Uterus (tissue), 2 donors: ENCODE results near the gene DYNC2H1.

Source experiments
- POLR2A ChIP-seq, 2 donors: fragments of 450-650 bp; IDR thresholded peaks; one replicate each; pipeline ENCODE4 v1.6.1; 2016; ENCODE audit warnings: antibody characterized with exemption in 2 of 2, mild to moderate bottlenecking in 1 of 2, moderate library complexity in 1 of 2
- TF ChIP-seq, protein P1 (sequence below), 4 experiments: fragments of 200-600 bp in 2 of 4; fragments of 450-650 bp in 2 of 4; sonication (generic) in 2 of 4; IDR thresholded peaks; one replicate each; pipeline ENCODE4 v1.5.1; 2016 to 2019; ENCODE audit warnings: antibody characterized with exemption in 4 of 4, mild to moderate bottlenecking in 2 of 4, moderate library complexity in 1 of 4

DNA sequence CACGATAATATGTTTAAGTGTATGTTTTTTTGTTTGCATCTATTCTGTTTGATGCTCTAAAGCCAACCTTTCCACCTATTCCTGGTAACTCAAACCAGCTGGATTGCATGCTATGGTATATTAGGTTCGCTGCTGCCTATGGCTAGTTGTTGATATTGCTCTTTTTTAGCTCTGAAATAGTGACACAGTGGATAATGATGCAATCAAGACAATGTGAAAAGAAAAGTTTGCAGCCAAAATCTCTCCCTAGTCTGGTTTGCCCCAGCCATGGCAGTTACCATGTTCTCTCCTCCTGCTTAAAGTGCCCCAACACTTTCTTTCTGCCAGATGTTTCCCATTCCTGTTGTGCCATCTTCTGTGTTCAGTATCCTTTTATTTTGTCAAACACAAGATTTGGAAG is 269.7 kb downstream of the DYNC2H1 start:
- TF ChIP-seq POLR2A (IDR thresholded peaks at IDR 0.05) = no peak
- TF ChIP-seq, protein P1, sequence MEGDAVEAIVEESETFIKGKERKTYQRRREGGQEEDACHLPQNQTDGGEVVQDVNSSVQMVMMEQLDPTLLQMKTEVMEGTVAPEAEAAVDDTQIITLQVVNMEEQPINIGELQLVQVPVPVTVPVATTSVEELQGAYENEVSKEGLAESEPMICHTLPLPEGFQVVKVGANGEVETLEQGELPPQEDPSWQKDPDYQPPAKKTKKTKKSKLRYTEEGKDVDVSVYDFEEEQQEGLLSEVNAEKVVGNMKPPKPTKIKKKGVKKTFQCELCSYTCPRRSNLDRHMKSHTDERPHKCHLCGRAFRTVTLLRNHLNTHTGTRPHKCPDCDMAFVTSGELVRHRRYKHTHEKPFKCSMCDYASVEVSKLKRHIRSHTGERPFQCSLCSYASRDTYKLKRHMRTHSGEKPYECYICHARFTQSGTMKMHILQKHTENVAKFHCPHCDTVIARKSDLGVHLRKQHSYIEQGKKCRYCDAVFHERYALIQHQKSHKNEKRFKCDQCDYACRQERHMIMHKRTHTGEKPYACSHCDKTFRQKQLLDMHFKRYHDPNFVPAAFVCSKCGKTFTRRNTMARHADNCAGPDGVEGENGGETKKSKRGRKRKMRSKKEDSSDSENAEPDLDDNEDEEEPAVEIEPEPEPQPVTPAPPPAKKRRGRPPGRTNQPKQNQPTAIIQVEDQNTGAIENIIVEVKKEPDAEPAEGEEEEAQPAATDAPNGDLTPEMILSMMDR (IDR thresholded peaks at IDR 0.05) = no peak
